Osteocyte (in vitro differentiated cells): ENCODE results near the gene CDKL4. TPM values are rescaled to one million over a fixed set of nuclear protein-coding genes. Genes with fewer than 3 reads are reported as not detected.
"Not testable (repeated sequence)": the region's sequence is repeated elsewhere in the genome, so short reads cannot be mapped to it uniquely, and the experiment has no call there.

ENCODE experiments used
- DNase-seq: peaks from one replicate; pipeline ENCODE4 v3.0.0; 2021; ENCODE audit warnings: mixed read lengths; ENCODE audit not compliant: unreplicated experiment; ENCODE audit errors: extremely low spot score
- H3K27ac Mint-ChIP-seq: one replicate; pipeline ENCODE4 v1.8.0; 2021; ENCODE audit warnings: mild to moderate bottlenecking, mixed read lengths; ENCODE audit not compliant: unreplicated experiment
- H3K27me3 Mint-ChIP-seq: one replicate; pipeline ENCODE4 v1.8.0; 2021; ENCODE audit warnings: mixed read lengths; ENCODE audit not compliant: unreplicated experiment
- H3K36me3 Mint-ChIP-seq: one replicate; pipeline ENCODE4 v1.8.0; 2021; ENCODE audit warnings: mixed read lengths; ENCODE audit not compliant: unreplicated experiment
- H3K4me1 Mint-ChIP-seq: one replicate; pipeline ENCODE4 v1.8.0; 2021; ENCODE audit warnings: mixed read lengths; ENCODE audit not compliant: unreplicated experiment
- H3K4me3 Mint-ChIP-seq: one replicate; pipeline ENCODE4 v1.8.0; 2021; ENCODE audit warnings: mild to moderate bottlenecking, moderate library complexity, mixed read lengths; ENCODE audit not compliant: unreplicated experiment
- H3K9me3 Mint-ChIP-seq: one replicate; pipeline ENCODE4 v1.8.0; 2021; ENCODE audit warnings: mixed read lengths; ENCODE audit not compliant: unreplicated experiment
- total RNA-seq: library from RNA; stranded (reverse); gene quantifications from 2 replicates; pipeline ENCODE4 v1.2.1, GENCODE V29; 2021
- TF ChIP-seq, protein P1 (sequence below): fragments of 200-600 bp; sonication (generic); IDR thresholded peaks from 2 replicates; pipeline ENCODE4 v1.5.0; 2021; ENCODE audit warnings: antibody characterized with exemption, mild to moderate bottlenecking, moderate library complexity

Gene CDKL4
- total RNA-seq, 1 donor from 2014 or later, result 0.83 TPM

DNA sequence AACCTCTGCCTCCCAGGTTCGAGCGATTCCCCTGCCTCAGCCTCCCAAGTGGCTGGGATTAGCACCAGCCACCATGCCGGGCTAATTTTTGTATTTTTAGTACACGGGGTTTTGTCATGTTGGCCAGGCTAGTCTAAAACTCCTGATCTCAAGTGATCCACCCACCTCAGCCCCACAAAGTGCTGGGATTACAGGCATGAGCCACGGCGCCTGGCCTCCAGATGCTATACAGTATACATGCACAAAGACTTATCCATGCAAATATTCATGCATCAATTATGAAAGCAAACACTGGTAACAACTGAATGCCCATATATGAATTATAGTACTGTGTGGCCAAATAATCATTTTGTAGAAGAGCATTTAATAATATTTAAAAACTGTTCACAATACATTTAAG, 86.9 kb downstream of the CDKL4 start:
- TF ChIP-seq, protein P1, sequence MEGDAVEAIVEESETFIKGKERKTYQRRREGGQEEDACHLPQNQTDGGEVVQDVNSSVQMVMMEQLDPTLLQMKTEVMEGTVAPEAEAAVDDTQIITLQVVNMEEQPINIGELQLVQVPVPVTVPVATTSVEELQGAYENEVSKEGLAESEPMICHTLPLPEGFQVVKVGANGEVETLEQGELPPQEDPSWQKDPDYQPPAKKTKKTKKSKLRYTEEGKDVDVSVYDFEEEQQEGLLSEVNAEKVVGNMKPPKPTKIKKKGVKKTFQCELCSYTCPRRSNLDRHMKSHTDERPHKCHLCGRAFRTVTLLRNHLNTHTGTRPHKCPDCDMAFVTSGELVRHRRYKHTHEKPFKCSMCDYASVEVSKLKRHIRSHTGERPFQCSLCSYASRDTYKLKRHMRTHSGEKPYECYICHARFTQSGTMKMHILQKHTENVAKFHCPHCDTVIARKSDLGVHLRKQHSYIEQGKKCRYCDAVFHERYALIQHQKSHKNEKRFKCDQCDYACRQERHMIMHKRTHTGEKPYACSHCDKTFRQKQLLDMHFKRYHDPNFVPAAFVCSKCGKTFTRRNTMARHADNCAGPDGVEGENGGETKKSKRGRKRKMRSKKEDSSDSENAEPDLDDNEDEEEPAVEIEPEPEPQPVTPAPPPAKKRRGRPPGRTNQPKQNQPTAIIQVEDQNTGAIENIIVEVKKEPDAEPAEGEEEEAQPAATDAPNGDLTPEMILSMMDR, result no peak
- Mint-ChIP-seq H3K36me3 (no peaks in the 10 kb centered on the region), H3K27me3 (no peaks in the 10 kb centered on the region), H3K27ac (no peak overlapping the region), H3K4me3 (no peak overlapping the region), H3K9me3 (no peaks in the 10 kb centered on the region), H3K4me1 (no peaks in the 10 kb centered on the region)
- DNase-seq, result no peak

- TF ChIP-seq, protein P1, result no peak
- Mint-ChIP-seq H3K4me3 (no peak overlapping the region), H3K4me1 (no peaks in the 10 kb centered on the region), H3K9me3 (no peaks in the 10 kb centered on the region), H3K27me3 (no peaks in the 10 kb centered on the region), H3K36me3 (no peaks in the 10 kb centered on the region), H3K27ac (no peak overlapping the region)
- no peak for DNase-seq
These were observed 87.7 kb downstream of the CDKL4 start for GRCh38 chr2:39156107-39156506.

DNA sequence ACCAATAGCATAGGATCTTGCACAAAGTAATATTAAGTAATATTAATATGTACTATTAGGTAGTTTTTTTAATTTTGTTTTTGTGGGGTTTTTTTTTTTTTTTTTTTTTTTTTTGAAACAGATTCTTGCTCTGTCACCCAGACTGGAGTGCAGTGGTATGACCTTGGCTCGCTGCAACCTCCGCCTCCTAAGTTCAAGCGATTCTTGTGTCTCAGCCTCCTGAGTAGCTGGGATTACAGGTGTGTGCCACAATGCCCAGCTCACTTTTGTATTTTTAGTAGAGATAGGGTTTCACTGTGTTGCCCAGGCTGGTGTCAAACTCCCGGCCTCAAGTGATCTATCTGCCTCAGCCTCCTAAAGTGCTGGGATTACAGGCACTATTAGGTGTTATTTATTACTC, 88.2 kb downstream of the CDKL4 start:
- not testable (repeated sequence) for DNase-seq, H3K9me3 Mint-ChIP-seq, H3K27me3 Mint-ChIP-seq, H3K27ac Mint-ChIP-seq, H3K4me1 Mint-ChIP-seq, H3K36me3 Mint-ChIP-seq, H3K4me3 Mint-ChIP-seq

GRCh38 chr2:39154944-39155343, 88.8 kb downstream of the CDKL4 start:
- H3K36me3 Mint-ChIP-seq, result no peaks in the 10 kb centered on the region
- H3K4me1 Mint-ChIP-seq, result no peaks in the 10 kb centered on the region
- DNase-seq, result no peak
- TF ChIP-seq, protein P1, result no peak
- no peaks in the 10 kb centered on the region for H3K9me3 Mint-ChIP-seq
- no peaks in the 10 kb centered on the region for H3K27me3 Mint-ChIP-seq
- H3K4me3 Mint-ChIP-seq, result no peak overlapping the region
- no peak overlapping the region for H3K27ac Mint-ChIP-seq

- Mint-ChIP-seq H3K27ac (no peak overlapping the region), H3K4me1 (no peaks in the 10 kb centered on the region), H3K27me3 (no peaks in the 10 kb centered on the region), H3K9me3 (no peaks in the 10 kb centered on the region), H3K4me3 (no peak overlapping the region), H3K36me3 (no peaks in the 10 kb centered on the region)
- DNase-seq, result no peak
- TF ChIP-seq, protein P1, result no peak
These were observed 90.5 kb downstream of the CDKL4 start for GRCh38 chr2:39153312-39153711.

DNA sequence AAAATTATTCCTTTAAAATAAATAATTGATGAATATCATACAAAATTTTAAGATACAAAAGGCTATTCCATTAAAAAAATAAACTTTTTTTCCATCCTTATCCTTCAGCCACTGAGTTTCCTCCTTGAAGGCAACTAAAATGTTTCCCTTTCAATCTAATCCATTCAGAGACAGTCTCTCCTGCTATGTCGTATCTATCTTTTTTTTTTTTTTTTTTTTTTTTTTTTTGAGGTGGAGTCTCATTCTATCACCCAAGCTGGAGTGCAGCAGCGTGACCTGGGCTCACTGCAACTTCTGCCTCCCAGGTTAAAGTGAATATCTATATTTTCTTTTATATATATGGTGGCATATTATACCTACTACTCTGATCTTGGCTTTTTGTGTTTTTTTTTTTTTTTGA, 91.3 kb downstream of the CDKL4 start:
- no peaks in the 10 kb centered on the region for H3K9me3 Mint-ChIP-seq
- H3K36me3 Mint-ChIP-seq, result no peaks in the 10 kb centered on the region
- H3K4me1 Mint-ChIP-seq, result no peaks in the 10 kb centered on the region
- no peak overlapping the region for H3K4me3 Mint-ChIP-seq
- H3K27me3 Mint-ChIP-seq, result no peaks in the 10 kb centered on the region
- DNase-seq, result no peak
- TF ChIP-seq, protein P1, result no peak
- H3K27ac Mint-ChIP-seq, result no peak overlapping the region
